ENCODE measurements around the gene SCO1. TPM values are rescaled to one million over a fixed set of nuclear protein-coding genes. Genes with fewer than 3 reads are reported as not detected.

The SCO1 gene
- total and polyA plus RNA-seq, 8 donors = 3.3 to 12.4 (median 9.4) TPM

DNA sequence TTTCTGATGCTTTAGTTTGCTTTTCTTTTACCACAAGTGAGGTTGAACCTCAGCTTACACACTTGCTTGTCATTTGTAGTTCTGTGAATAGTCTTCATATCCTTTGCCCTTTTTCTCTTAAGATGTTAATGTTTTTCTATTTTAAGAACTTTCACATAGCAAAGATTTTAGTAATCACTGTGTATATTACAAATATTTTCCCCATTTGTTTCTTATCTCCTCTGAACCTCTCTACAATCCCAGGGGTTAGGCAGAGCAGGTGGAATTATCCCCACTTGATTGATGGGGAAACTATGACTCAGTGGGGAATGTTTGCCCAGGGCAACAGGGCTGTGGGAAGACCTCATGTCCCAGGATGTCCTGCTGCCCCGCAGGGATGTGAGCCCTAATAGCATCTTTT, 28.6 kb downstream of the SCO1 start:
- TF ChIP-seq, protein P1, sequence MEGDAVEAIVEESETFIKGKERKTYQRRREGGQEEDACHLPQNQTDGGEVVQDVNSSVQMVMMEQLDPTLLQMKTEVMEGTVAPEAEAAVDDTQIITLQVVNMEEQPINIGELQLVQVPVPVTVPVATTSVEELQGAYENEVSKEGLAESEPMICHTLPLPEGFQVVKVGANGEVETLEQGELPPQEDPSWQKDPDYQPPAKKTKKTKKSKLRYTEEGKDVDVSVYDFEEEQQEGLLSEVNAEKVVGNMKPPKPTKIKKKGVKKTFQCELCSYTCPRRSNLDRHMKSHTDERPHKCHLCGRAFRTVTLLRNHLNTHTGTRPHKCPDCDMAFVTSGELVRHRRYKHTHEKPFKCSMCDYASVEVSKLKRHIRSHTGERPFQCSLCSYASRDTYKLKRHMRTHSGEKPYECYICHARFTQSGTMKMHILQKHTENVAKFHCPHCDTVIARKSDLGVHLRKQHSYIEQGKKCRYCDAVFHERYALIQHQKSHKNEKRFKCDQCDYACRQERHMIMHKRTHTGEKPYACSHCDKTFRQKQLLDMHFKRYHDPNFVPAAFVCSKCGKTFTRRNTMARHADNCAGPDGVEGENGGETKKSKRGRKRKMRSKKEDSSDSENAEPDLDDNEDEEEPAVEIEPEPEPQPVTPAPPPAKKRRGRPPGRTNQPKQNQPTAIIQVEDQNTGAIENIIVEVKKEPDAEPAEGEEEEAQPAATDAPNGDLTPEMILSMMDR (IDR thresholded peaks at IDR 0.05) = no peak
- intact Hi-C loops (cut with DNase I) = no loop called here
- Histone ChIP-seq H3K36me3 (no peaks in the 10 kb centered on the region), H3K4me3 (no peak overlapping the region), H3K27me3 (no peaks in the 10 kb centered on the region), H3K9me3 (no peaks in the 10 kb centered on the region), H3K4me1 (no peaks in the 10 kb centered on the region), H3K27ac (no peak overlapping the region)
- ATAC-seq = no peak
- WGBS, 2 donors = 45 to 62% methylated on average over 1 of the region's 1 CpG
- no peak for DNase-seq
- FAIRE-seq = no peak

DNA sequence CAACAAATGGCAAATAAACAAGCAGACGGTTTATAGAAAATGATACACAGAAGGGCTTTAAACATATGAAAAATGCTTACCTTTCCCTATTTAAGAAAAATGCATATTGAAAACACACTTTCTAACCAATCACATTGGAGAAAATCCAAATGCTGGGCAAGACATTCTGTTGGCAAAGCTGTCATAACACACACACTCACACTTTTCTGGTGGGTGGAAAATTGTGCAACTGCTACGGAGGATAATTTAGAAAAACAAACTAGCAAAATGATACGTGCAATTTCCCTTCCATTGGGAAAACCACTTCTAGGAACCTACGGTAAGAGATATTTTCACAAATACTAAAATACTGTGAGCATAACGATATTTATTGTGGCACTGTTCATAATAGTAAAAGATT, 30.4 kb downstream of the SCO1 start:
- FAIRE-seq (no peak), DNase-seq (no peak), ATAC-seq (no peak)
- H3K27me3 ChIP-seq = no peaks in the 10 kb centered on the region
- no peaks in the 10 kb centered on the region for H3K4me1 ChIP-seq
- no peaks in the 10 kb centered on the region for H3K36me3 ChIP-seq
- TF ChIP-seq, protein P1 (IDR thresholded peaks at IDR 0.05) = no peak
- 84 to 86% methylated on average over 5 of the region's 5 CpGs for WGBS, 2 donors
- no peak overlapping the region for H3K4me3 ChIP-seq
- H3K9me3 ChIP-seq = no peaks in the 10 kb centered on the region
- intact Hi-C loops (cut with DNase I) = no loop called here
- H3K27ac ChIP-seq = no peak overlapping the region

DNA sequence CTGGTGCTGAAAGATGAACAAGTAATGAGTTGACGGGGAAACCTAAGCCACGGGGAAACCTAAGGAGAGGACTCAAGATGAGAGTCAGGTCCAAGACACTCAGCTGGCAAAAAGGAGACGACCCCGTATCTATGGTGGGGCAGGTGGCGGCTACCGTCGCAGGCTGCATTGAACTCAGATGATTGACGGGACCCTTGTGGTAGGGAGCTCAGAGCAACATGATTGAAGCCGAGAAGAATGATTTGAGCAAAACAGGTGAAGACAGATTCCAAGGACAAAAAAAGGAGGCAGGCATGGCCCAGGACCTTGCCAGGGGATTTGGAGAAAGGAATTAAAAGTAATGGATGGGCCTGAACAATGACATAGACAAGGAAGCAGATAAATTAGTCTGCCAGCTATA, 32.8 kb downstream of the SCO1 start:
- no peaks in the 10 kb centered on the region for H3K4me1 ChIP-seq
- no peak overlapping the region for H3K27ac ChIP-seq
- no peak overlapping the region for H3K4me3 ChIP-seq
- no peak for DNase-seq
- H3K36me3 ChIP-seq = no peaks in the 10 kb centered on the region
- TF ChIP-seq, protein P1 (IDR thresholded peaks at IDR 0.05) = no peak
- WGBS, 2 donors = 91 to 96% methylated on average over 9 of the region's 9 CpGs
- no peak for FAIRE-seq
- no peaks in the 10 kb centered on the region for H3K27me3 ChIP-seq
- H3K9me3 ChIP-seq = no peaks in the 10 kb centered on the region
- intact Hi-C loops (cut with DNase I) = no loop called here
- ATAC-seq = no peak

DNA sequence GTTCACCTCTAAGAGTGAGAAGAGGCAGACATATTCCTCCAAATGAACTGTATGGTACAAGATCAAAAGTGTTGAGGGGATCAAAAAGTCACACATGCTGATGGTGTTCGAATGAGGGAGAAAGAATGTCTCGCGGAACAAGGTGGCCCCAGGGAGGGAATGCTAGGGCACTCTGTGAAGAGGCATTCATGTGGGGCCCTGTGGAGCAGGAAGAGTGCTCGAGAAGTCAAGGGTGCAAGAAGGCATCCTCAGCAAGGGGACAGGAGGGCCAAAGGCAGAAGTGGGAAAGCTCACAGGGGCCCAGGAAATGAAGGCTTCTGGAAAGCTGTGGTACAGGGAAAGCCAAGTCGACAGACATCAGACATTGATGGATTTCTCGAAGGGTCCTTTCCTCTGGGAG, 34.1 kb downstream of the SCO1 start:
- no peak for FAIRE-seq

DNA sequence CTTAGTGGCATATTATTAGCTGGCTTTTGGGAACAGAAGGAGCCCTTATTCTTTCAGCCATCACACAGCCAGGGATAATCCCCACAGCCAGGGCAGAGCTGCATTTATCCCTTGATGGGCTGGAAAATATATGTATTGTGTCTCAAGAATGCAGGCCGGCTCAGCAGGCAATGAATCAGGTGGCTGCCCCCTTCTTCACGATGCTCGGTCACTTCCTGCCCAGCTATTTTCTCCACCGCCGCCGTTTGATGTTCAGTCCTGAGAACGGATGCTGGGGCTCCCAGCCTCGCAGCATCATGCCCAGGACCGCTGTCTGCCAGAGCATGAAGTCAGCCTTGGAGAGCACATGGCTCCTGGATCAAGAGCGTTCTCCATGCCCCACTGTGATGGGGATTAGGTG, 35.9 kb downstream of the SCO1 start:
- FAIRE-seq = no peak
- Histone ChIP-seq H3K9me3 (no peaks in the 10 kb centered on the region), H3K4me1 (no peaks in the 10 kb centered on the region), H3K4me3 (no peak overlapping the region), H3K27me3 (no peaks in the 10 kb centered on the region), H3K27ac (no peak overlapping the region), H3K36me3 (no peaks in the 10 kb centered on the region)
- no peak for DNase-seq
- intact Hi-C loops (cut with DNase I) = no loop called here
- TF ChIP-seq, protein P1 (IDR thresholded peaks at IDR 0.05) = no peak
- ATAC-seq = no peak
- WGBS, 2 donors = 92 to 95% methylated on average over 10 of the region's 10 CpGs

More for the DNA sequence above, 34.1 kb downstream of the SCO1 start:
- Histone ChIP-seq H3K27me3 (no peaks in the 10 kb centered on the region), H3K4me3 (no peak overlapping the region), H3K4me1 (no peaks in the 10 kb centered on the region), H3K9me3 (no peaks in the 10 kb centered on the region), H3K27ac (no peak overlapping the region), H3K36me3 (no peaks in the 10 kb centered on the region)
- DNase-seq (no peak), ATAC-seq (no peak)
- intact Hi-C loops (cut with DNase I) = no loop called here
- 82 to 91% methylated on average over 6 of the region's 6 CpGs for WGBS, 2 donors
- TF ChIP-seq, protein P1 (IDR thresholded peaks at IDR 0.05) = no peak

Data from pancreas (tissue), 10 donors.